Measurements from ENCODE around the gene MACROD2.

Gene MACROD2

DNA sequence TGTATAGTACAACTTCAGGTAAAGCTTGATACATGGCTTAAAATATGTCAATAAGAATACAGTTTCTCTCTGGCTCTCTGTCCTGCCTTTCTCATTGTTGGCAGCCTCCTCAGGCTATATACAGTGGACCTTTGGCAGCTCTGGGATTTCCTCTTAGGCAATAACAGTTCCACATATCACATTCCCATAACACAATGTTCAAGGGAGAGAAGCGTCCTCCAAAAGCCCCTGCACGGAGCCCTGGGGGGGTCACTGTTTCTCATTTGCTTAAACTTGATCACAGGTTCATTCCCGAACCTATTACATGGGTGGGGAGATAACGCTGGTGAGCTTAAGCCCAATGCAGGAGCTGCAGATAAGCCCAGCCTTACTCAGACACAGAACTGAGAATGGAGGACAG, 346.5 kb downstream of the MACROD2 start:
- DNase-seq, result no peak

- no peak for DNase-seq
These were observed 347.6 kb downstream of the MACROD2 start for GRCh38 chr20:14342918-14343317.

- no peak for DNase-seq
These were observed 348.3 kb downstream of the MACROD2 start for GRCh38 chr20:14343491-14344065.

DNA sequence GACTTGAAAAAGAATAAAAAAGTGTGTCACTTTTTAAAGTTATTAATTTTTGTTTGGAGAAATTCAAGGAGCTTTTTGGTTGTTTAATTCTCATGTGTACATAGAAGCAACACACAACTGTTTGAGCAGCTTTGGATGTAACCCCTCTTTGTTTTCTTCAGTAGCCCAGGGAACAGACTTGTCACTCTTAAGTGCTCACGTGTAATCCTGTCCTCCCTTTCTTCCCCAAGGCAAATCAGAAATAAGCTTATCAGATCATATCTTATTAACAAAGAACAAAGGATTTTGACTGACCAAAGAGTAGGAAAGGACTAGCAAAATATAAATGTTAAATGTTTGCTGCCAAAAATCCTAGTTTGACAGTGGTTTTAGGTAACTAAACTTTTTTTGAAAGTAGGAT, 349.4 kb downstream of the MACROD2 start:
- no peak for DNase-seq

DNA sequence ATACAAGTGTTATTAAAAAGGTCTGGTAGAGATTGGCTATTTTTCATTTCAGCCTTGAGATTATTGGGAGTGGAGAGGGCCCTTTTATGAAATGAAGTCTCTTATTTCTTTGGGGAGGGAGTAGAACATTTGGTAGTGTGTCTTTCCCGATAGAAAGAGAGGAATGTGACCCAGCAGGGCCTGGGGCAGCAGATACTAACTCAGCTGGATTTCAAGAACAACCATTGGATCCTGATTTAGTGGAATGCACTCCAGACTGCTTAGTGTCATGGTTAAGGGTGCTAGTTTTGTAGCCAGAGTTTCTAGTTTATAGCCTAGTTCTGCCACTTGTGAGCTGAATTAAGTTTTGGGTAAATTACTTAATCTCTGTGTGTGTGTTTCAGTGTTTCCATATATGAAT, 360.5 kb downstream of the MACROD2 start:
- DNase-seq, result no peak

DNA sequence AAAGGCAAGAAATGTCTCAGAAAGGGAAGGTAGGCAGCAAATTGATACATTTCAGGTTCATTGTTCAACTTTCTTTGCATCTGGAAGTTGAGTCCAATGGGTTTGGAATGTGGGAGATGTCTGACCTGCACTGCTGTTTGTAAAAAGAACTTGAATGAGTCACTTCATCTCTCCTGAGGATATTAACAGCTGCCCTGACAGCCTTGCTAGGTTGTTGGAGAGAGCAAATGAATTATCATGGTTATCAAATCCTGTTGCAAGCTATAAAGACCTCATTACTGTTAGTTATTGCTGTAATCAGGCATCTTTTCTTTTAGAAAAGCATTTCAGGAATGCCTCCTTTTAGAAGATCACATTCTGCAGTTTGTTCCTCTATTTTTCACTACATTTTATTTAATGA, 365.1 kb downstream of the MACROD2 start:
- no peak for DNase-seq

GRCh38 chr20:14361509-14362345, 366.4 kb downstream of the MACROD2 start:
- no peak for DNase-seq

DNA sequence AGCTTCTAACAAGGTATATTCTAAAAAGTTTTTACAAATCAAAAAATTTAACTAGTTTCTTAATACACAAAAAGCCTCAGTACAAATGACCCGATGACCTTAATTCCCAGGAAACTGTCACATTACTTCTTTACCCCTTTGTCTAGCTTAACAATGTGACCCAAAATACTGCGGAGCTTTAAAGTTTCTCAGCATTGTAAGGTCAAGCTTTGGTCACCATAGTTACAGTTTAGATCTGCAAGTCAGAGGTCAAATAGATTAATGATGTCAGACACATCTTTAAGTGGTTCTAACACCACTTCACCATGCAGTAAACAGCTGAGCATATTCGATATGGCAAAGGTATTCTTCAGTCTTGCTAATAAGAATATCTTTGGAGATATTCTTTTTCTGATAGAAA, 378.9 kb downstream of the MACROD2 start:
- DNase-seq, result no peak

- DNase-seq, result no peak
These were observed 380.2 kb downstream of the MACROD2 start for GRCh38 chr20:14375416-14375985.

- no peak for DNase-seq
These were observed 383.0 kb downstream of the MACROD2 start for GRCh38 chr20:14378326-14378725.

DNA sequence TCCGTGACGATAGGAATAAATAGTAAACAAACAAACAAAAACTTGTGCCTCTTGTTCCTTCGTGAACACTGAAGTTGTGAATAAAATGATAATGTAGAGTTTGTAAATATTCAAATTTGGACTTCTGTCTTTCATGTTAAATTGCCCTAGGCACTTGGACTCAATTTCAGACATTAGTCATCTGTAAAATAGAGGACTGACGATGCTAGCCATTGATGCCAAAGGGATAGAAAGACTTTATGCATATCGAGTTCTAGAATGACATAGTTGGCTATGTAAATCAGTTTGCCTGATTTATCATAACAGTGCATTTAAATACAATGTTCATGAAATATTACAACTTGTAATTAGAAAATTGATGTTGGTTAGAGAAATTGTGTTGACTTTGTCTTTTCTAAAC, 388.0 kb downstream of the MACROD2 start:
- no peak for DNase-seq

- no peak for DNase-seq
These were observed 389.3 kb downstream of the MACROD2 start for GRCh38 chr20:14384416-14385175.

- DNase-seq, result no peak
These were observed 389.9 kb downstream of the MACROD2 start for GRCh38 chr20:14385176-14385740.

- no peak for DNase-seq
These were observed 391.4 kb downstream of the MACROD2 start for GRCh38 chr20:14386726-14387125.

GRCh38 chr20:14401479-14402138, 406.3 kb downstream of the MACROD2 start:
- no peak for DNase-seq

GRCh38 chr20:14404515-14404914, 409.2 kb downstream of the MACROD2 start:
- no peak for DNase-seq

DNA sequence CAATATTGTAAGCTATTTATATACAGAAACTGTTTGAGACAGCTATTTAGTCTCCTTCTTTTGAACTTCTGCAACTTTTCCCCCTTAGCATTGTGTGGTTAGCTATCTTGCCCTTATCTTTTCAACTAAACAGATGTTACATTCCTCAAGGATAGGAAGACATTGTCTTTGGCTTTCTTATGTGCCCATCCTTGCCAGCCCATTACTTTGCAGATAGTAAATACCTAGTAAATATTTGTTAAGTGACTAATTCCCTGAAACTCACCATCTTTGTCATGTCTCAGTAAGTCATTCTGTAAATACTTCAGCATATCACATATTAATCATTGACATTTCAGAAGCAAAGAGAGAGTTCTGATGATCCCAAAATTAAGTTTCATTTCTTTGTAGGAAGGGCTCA, 411.2 kb downstream of the MACROD2 start:
- DNase-seq, result no peak

DNA sequence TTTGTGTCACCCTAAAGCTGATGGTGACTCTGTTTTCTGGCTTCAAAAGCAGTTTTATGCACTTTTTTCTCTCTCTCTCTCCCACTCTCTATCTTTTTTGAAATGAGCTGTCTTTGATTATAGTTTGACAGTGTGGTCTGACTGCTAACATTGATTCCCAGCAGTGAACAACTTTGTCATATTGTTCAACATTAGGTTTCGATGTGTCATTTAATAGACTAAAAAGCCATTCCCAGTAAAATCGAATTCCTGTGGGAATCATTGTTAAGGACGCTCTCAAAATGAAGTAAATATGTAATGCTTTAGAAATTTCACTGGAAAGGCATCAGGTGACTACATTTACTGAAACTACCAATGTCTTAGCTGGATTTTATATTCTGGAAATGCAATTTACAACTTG, 412.0 kb downstream of the MACROD2 start:
- DNase-seq, result no peak

GRCh38 chr20:14410869-14411555, 415.7 kb downstream of the MACROD2 start:
- DNase-seq, result no peak

GRCh38 chr20:14412065-14412681, 416.9 kb downstream of the MACROD2 start:
- DNase-seq, result no peak

DNA sequence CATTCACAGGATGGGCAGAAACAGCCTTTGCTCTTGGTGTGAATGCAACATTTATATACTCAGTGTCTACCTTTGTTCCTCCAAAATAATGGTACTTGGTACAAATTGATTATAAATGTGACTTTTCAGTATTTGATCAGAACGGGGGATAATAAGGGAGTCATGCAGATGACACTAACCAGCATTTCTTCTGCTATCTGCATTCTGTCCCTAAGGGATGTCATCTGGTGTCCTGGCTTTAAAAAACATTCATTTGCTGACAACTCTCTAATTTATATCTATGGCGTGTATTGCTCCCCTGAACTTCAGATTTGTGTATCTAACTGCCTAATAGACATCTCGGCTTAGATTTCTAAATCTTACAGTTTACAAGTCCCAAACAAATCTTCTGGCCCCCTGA, 418.5 kb downstream of the MACROD2 start:
- no peak for DNase-seq
